Esophagus squamous epithelium (tissue), 5 donors: ENCODE measurements around the gene MED17. TPM values are rescaled to one million over a fixed set of nuclear protein-coding genes. Genes with fewer than 3 reads are reported as not detected.
"Not testable (repeated sequence)": the region's sequence is repeated elsewhere in the genome, so short reads cannot be mapped to it uniquely, and the experiment has no call there.

Source experiments
- DNase-seq: peaks from one replicate; lab custom pipeline; 2025; lab: John Stamatoyannopoulos, UW
- H3K27ac ChIP-seq, 4 donors: fragments of 200-600 bp; sonication (generic); one replicate each; pipeline ENCODE4 v1.5.1; 2016 to 2019; ENCODE audit warnings: mild to moderate bottlenecking in 1 of 4
- H3K27me3 ChIP-seq, 4 donors: fragments of 200-600 bp; sonication (generic); 1 replicate in 3 of 4; 2 replicates in 1 of 4; pipeline versions ENCODE4 v1.5.1 to v1.6.0; 2017 to 2021; ENCODE audit warnings: antibody characterized with exemption in 1 of 4
- H3K36me3 ChIP-seq, 3 donors: fragments of 200-600 bp; sonication (generic); one replicate each; pipeline ENCODE4 v1.5.1; 2016 to 2019
- H3K4me1 ChIP-seq, 3 donors: fragments of 200-600 bp; sonication (generic); one replicate each; pipeline ENCODE4 v1.5.1; 2017 to 2019
- H3K4me3 ChIP-seq, 4 donors: fragments of 200-600 bp; sonication (generic); 1 replicate in 3 of 4; 2 replicates in 1 of 4; pipeline ENCODE4 v1.5.1; 2016 to 2019; ENCODE audit warnings: mild to moderate bottlenecking in 2 of 4, moderate library complexity in 1 of 4
- H3K9me3 ChIP-seq, 3 donors: fragments of 200-600 bp; sonication (generic); one replicate each; pipeline ENCODE4 v1.5.1; 2016 to 2019
- CTCF ChIP-seq, 6 experiments: fragments of 450-650 bp in 4 of 6; fragments of 200-600 bp in 2 of 6; sonication (generic) in 2 of 6; IDR thresholded peaks; one replicate each; pipeline ENCODE4 v1.5.1; 2016 to 2019; ENCODE audit warnings: antibody characterized with exemption in 6 of 6, mild to moderate bottlenecking in 4 of 6, moderate library complexity in 4 of 6
- POLR2A ChIP-seq, 4 donors: fragments of 450-650 bp; IDR thresholded peaks; one replicate each; pipeline ENCODE4 v1.6.1; 2017; ENCODE audit warnings: antibody characterized with exemption in 4 of 4, mild to moderate bottlenecking in 4 of 4, moderate library complexity in 3 of 4
- WGBS, 2 donors: methylation state at CpG; one replicate each; pipeline ENCODE4 v1.1.5; 2018; 5-methylcytosine and 5-hydroxymethylcytosine counted together
- intact Hi-C: fragments of 100-400 bp; cut with DNase I; formaldehyde crosslinking; loops from one replicate; pipeline ENCODE4 v1.15.0; 2022
- total RNA-seq, 4 donors: library from RNA; depleted of rRNA; stranded (reverse); fragments of >200 nt; gene quantifications; one replicate each; pipeline ENCODE4 v1.1.0, GENCODE V29; 2016
- donor health status: DM: yes; HTN: yes; CAD: no.

Gene MED17
- total RNA-seq, 4 donors from 2014 or later: 11.3 to 25.9 (median 17.1) TPM

- Histone ChIP-seq H3K36me3 (no peaks in the 10 kb centered on the region), H3K27me3 (no peaks in the 10 kb centered on the region), H3K27ac (no peak overlapping the region), H3K9me3 (no peaks in the 10 kb centered on the region), H3K4me3 (no peak overlapping the region), H3K4me1 (no peaks in the 10 kb centered on the region)
- DNase-seq: no peak
- intact Hi-C loops: no loop called here
- WGBS, 2 donors: no CpG with 5 or more reads among the region's 10 CpGs
- TF ChIP-seq POLR2A (IDR thresholded peaks at IDR 0.05) (no peak), CTCF (IDR thresholded peaks at IDR 0.05) (no peak)
Observed at GRCh38 chr11:93773601-93774200, 10.4 kb upstream of the MED17 start.

- H3K27me3 ChIP-seq, H3K27ac ChIP-seq, H3K4me3 ChIP-seq, H3K9me3 ChIP-seq, H3K36me3 ChIP-seq, DNase-seq, intact Hi-C loops, H3K4me1 ChIP-seq: not testable (repeated sequence)
- 85 to 86% methylated on average over 2 to 3 of the region's 3 CpGs for WGBS, 2 donors
Observed at GRCh38 chr11:93774560-93774959, 9.5 kb upstream of the MED17 start.

GRCh38 chr11:93775289-93775688 lies 8.8 kb upstream of the MED17 start:
- Histone ChIP-seq H3K9me3 (no peaks in the 10 kb centered on the region), H3K4me3 (no peak overlapping the region), H3K4me1 (no peaks in the 10 kb centered on the region), H3K27me3 (no peaks in the 10 kb centered on the region), H3K27ac (no peak overlapping the region), H3K36me3 (no peaks in the 10 kb centered on the region)
- no peak for DNase-seq
- 43 to 56% methylated on average over 2 of the region's 2 CpGs for WGBS, 2 donors
- intact Hi-C loops: no loop called here
- TF ChIP-seq POLR2A (IDR thresholded peaks at IDR 0.05) (no peak), CTCF (IDR thresholded peaks at IDR 0.05) (no peak)

- peak overlapping the region; percentile 79 to 99 (median 88) for H3K4me3 ChIP-seq
- 47% methylated on average over 7 of the region's 7 CpGs for WGBS, 2 donors
- intact Hi-C loops: loop anchor here (5.0 kb wide), 1 partner anchor 36 kb away; no protein-coding TSS in a partner anchor
Observed at GRCh38 chr11:93783362-93783761, 720 bp upstream of the MED17 start.

GRCh38 chr11:93783765-93784144 lies 327 bp upstream of the MED17 start:
- no peak for DNase-seq
- peaks cover 5 to 42% (median 28%) of the 10 kb centered on the region in 3 donors for H3K4me1 ChIP-seq
- H3K27ac ChIP-seq: peak overlapping the region; percentile 90 to 97 (median 94)
- H3K36me3 ChIP-seq: peaks cover 0 to 15% (median 0%) of the 10 kb centered on the region in 3 donors
- H3K4me3 ChIP-seq: peak overlapping the region; percentile 79 to 99 (median 88)
- no peaks in the 10 kb centered on the region for H3K9me3 ChIP-seq
- 0 to 1% methylated on average over 10 of the region's 10 CpGs for WGBS, 2 donors
- H3K27me3 ChIP-seq: no peaks in the 10 kb centered on the region
- intact Hi-C loops: loop anchor here (5.0 kb wide), 1 partner anchor 36 kb away; no protein-coding TSS in a partner anchor
- no peak for TF ChIP-seq CTCF (IDR thresholded peaks at IDR 0.05)
- TF ChIP-seq POLR2A (IDR thresholded peaks at IDR 0.05): no peak

More at GRCh38 chr11:93783362-93783761, 720 bp upstream of the MED17 start:
- Histone ChIP-seq H3K27me3 (no peaks in the 10 kb centered on the region), H3K9me3 (no peaks in the 10 kb centered on the region), H3K4me1 (peaks cover 5 to 42% (median 28%) of the 10 kb centered on the region in 3 donors), H3K27ac (peak overlapping the region in 2 of 4 donors; percentile 97), H3K36me3 (peaks cover 0 to 12% (median 0%) of the 10 kb centered on the region in 3 donors)
- TF ChIP-seq POLR2A (IDR thresholded peaks at IDR 0.05): no peak
- no peak for TF ChIP-seq CTCF (IDR thresholded peaks at IDR 0.05)
- no peak for DNase-seq
